A549 (cell line): ENCODE results near the gene SIRT1. TPM values are rescaled to one million over a fixed set of nuclear protein-coding genes. Genes with fewer than 3 reads are reported as not detected.

Source experiments
- ATAC-seq, 2 experiments: fragments of 200-7000 bp in 1 of 2; fragments of >200 bp in 1 of 2; cut with Nextera tagmentation in 1 of 2; cut with Tn5 transposase in 1 of 2; 3 replicates each; pipeline versions ENCODE4 v1.8.0 to v1.9.1; 2018 to 2020; ENCODE audit warnings: mild to moderate bottlenecking in 1 of 2, moderate library complexity in 1 of 2
- CTCF ChIA-PET: fragments of 300-600 bp; sonication (Branson Sonifier 250); formaldehyde crosslinking; extraction: SDS; loops from one replicate; lab custom pipeline; 2021; ENCODE audit warnings: antibody characterized with exemption, inconsistent platforms; lab: Yijun Ruan, JAX
- POLR2A ChIA-PET: fragments of 350-600 bp; formaldehyde crosslinking; extraction: SDS; loops from one replicate; lab custom pipeline; 2021; ENCODE audit warnings: antibody characterized with exemption, inconsistent platforms; lab: Yijun Ruan, JAX
- DNase-seq, 2 experiments: peaks; one replicate each; pipeline versions ENCODE4 v3.0.0 to v3.0.0-alpha.2; 2011 to 2016; ENCODE audit warnings: low read depth in 1 of 2, low spot score in 1 of 2
- FAIRE-seq: peaks from 2 replicates; lab custom pipeline; 2011; peaks lifted over from hg19 to GRCh38; lab: Jason Lieb, UNC
- H3K27ac ChIP-seq, 2 experiments: fragments of >200 bp; sonication (Bioruptor Twin); formaldehyde crosslinking; 3 replicates each; pipeline ENCODE4 v1.5.1; 2016 to 2017
- H3K4me1 ChIP-seq: fragments of >200 bp; sonication (Bioruptor Twin); formaldehyde crosslinking; 3 replicates; pipeline ENCODE4 v1.6.1; 2016
- H3K4me2 ChIP-seq: fragments of >200 bp; sonication (Bioruptor Twin); formaldehyde crosslinking; 3 replicates; pipeline ENCODE4 v1.6.1; 2016
- H3K4me3 ChIP-seq: fragments of >200 bp; sonication (Bioruptor Twin); formaldehyde crosslinking; 3 replicates; pipeline ENCODE4 v1.5.1; 2016
- H3K9me3 ChIP-seq: fragments of >200 bp; sonication (Bioruptor Twin); formaldehyde crosslinking; 3 replicates; pipeline ENCODE4 v1.6.1; 2016
- CHD2 ChIP-seq: fragments of 150-350 bp; IDR thresholded peaks from 2 replicates; pipeline ENCODE4 v1.6.1; 2014; ENCODE audit warnings: low read length; ENCODE audit not compliant: partially characterized antibody
- EHMT2 ChIP-seq: fragments of 200-600 bp; sonication (generic); IDR thresholded peaks from 2 replicates; pipeline ENCODE4 v1.6.1; 2016; ENCODE audit warnings: antibody characterized with exemption, low read depth, mild to moderate bottlenecking, moderate library complexity
- EP300 ChIP-seq, 2 experiments: fragments of >200 bp; sonication (Bioruptor Twin); formaldehyde crosslinking; IDR thresholded peaks; 2 replicates in 1 of 2; 3 replicates in 1 of 2; pipeline ENCODE4 v1.6.1; 2016 to 2017
- FOSB ChIP-seq: fragments of 250-450 bp; sonication (Bioruptor Pico); IDR thresholded peaks from 2 replicates; pipeline ENCODE4 v1.5.0; 2020; ENCODE audit warnings: mild to moderate bottlenecking, moderate library complexity
- HOXA7 ChIP-seq: fragments of 250-450 bp; sonication (Bioruptor Pico); IDR thresholded peaks from 2 replicates; pipeline ENCODE4 v1.5.0; 2020; ENCODE audit warnings: mild to moderate bottlenecking, moderate library complexity
- HOXB13 ChIP-seq: fragments of 250-450 bp; sonication (Bioruptor Pico); IDR thresholded peaks from 2 replicates; pipeline ENCODE4 v1.5.0; 2020; ENCODE audit warnings: low read depth, mild to moderate bottlenecking, moderate library complexity
- HOXB5 ChIP-seq: fragments of 250-450 bp; sonication (Bioruptor Pico); IDR thresholded peaks from 2 replicates; pipeline ENCODE4 v1.5.0; 2020; ENCODE audit warnings: mild to moderate bottlenecking, moderate library complexity
- JUN ChIP-seq, 2 experiments: fragments of >200 bp; sonication (Bioruptor Twin); formaldehyde crosslinking; IDR thresholded peaks; 2 replicates in 1 of 2; 3 replicates in 1 of 2; pipeline ENCODE4 v1.6.1; 2016 to 2017
- MAFK ChIP-seq: fragments of 450-650 bp; IDR thresholded peaks from 2 replicates; pipeline ENCODE4 v1.6.1; 2014; ENCODE audit not compliant: partially characterized antibody
- RAD21 ChIP-seq, 2 experiments: fragments of >200 bp in 1 of 2; sonication (Bioruptor Twin) in 1 of 2; formaldehyde crosslinking in 1 of 2; IDR thresholded peaks in 1 of 2; conservative IDR thresholded peaks in 1 of 2; 2 replicates in 1 of 2; 3 replicates in 1 of 2; pipeline ENCODE4 v1.6.1; 2012 to 2018; ENCODE audit warnings: inconsistent platforms in 1 of 2
- RCOR1 ChIP-seq: fragments of 150-350 bp; IDR thresholded peaks from 2 replicates; pipeline ENCODE4 v1.6.1; 2014; ENCODE audit warnings: antibody characterized with exemption, low read length, low read depth
- SMC3 ChIP-seq: fragments of >200 bp; sonication (Bioruptor Twin); formaldehyde crosslinking; IDR thresholded peaks from 3 replicates; pipeline ENCODE4 v1.6.1; 2018; ENCODE audit warnings: inconsistent platforms
- SREBF2 ChIP-seq: fragments of 450-650 bp; IDR thresholded peaks from 2 replicates; pipeline ENCODE4 v1.6.1; 2014; ENCODE audit warnings: mild to moderate bottlenecking, moderate library complexity
- TFCP2L1 ChIP-seq: fragments of 250-450 bp; sonication (Bioruptor Pico); IDR thresholded peaks from 2 replicates; pipeline ENCODE4 v1.5.0; 2021; ENCODE audit warnings: mild to moderate bottlenecking
- ZC3H11A ChIP-seq: fragments of 450-650 bp; IDR thresholded peaks from 2 replicates; pipeline ENCODE4 v1.6.1; 2014; ENCODE audit warnings: antibody characterized with exemption, mild to moderate bottlenecking
- ZFP36 ChIP-seq: fragments of 450-650 bp; IDR thresholded peaks from 2 replicates; pipeline ENCODE4 v1.6.1; 2014; ENCODE audit warnings: borderline replicate concordance; ENCODE audit not compliant: partially characterized antibody
- ZNF302 ChIP-seq: fragments of 250-450 bp; sonication (Bioruptor Pico); IDR thresholded peaks from 2 replicates; pipeline ENCODE4 v1.9.0; 2021; ENCODE audit warnings: inconsistent platforms, mild to moderate bottlenecking, moderate library complexity
- ZSCAN20 ChIP-seq: fragments of 250-450 bp; sonication (Bioruptor Pico); IDR thresholded peaks from 2 replicates; pipeline ENCODE4 v1.8.0; 2022; ENCODE audit warnings: mild to moderate bottlenecking, moderate library complexity
- WGBS: methylation state at CpG from one replicate; pipeline ENCODE4 v1.1.6; 2017; ENCODE audit errors: missing lambda C conversion rate; 5-methylcytosine and 5-hydroxymethylcytosine counted together
- polyA plus RNA-seq, 4 experiments: library from polyadenylated mRNA; depleted of rRNA in 3 of 4; stranded (reverse); fragments of >200 nt; fragmentation: RNase III in 1 of 4; extraction: RNeasy Plus Mini Kit Qiagen cat#74134 plus additional on column Dnase treatment in 1 of 4; gene quantifications; 2 replicates in 3 of 4; 3 replicates in 1 of 4; pipeline ENCODE4 v1.2.3, GENCODE V29; 2011 to 2017
- TF ChIP-seq, protein P1 (sequence below): IDR thresholded peaks from 2 replicates; pipeline ENCODE4 v1.6.1; 2012; ENCODE audit warnings: low read depth, borderline replicate concordance
- TF ChIP-seq, protein P2 (sequence below): fragments of >200 bp; sonication (Bioruptor Twin); formaldehyde crosslinking; IDR thresholded peaks from 3 replicates; pipeline ENCODE4 v1.6.1; 2016
- TF ChIP-seq, protein P3 (sequence below): IDR thresholded peaks from 2 replicates; pipeline ENCODE4 v1.6.1; 2012
- TF ChIP-seq, protein P4 (sequence below): fragments of 250-450 bp; sonication (Bioruptor Pico); IDR thresholded peaks from 2 replicates; pipeline ENCODE4 v1.5.0; 2020; ENCODE audit warnings: low read depth, mild to moderate bottlenecking, moderate library complexity

Gene SIRT1
- polyA plus RNA-seq, 2 of the 4 experiments (the other 2 are of a cell fraction), result 16.2 to 34.8 TPM

DNA sequence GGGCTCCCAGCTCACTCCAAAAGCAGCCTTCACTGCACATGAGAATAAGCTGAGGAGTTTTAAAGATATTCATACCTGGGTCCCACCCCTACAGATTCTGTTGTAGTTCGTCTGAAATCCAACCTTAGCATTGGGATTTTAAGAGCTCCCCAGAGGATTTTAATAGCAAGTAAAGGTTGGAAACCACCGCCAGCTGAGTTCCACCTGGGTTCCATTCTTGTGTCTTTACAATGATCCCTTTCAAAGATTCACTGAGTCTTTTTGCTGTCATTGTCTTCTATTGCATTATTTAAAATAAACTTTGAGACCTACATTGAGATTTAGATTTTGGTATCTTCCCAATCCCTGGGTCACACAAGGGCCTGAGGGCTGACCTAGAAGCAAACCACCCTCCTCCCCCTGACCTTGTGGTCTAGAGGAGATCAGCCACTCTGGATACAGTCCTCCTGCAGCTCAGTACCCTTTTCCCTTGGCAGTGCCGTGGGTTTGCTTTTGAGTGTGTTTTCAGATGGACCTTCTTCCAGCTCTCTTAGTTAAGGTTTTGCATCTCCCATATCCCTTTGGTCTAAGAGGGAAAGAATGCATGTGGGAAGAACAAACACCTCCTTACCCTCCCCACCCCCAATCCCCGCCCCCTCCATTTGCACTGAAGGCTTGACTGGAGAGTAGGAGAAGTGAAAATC lies 22.6 kb upstream of the SIRT1 start:
- no peak for DNase-seq
- Histone ChIP-seq H3K27ac (no peak overlapping the region), H3K4me3 (no peak overlapping the region), H3K4me1 (peaks cover 6% of the 10 kb centered on the region; the same call in 1 of the 3 replicates), H3K4me2 (no peak overlapping the region), H3K9me3 (no peaks in the 10 kb centered on the region)
- 90% methylated on average over 3 of the region's 4 CpGs for WGBS
- TF ChIP-seq RCOR1 (no peak), RAD21 (conservative IDR thresholded peaks at IDR 0.05 in 1 of 2, IDR thresholded peaks at IDR 0.05 in 1 of 2) (no peak)
- ChIA-PET CTCF (interaction anchor here (0.6 to 1.3 kb wide), 3 partner anchors 9 to 73 kb away, joined by 3 read pairs; no protein-coding TSS in a partner anchor), POLR2A (no interaction called here)
- ATAC-seq, result no peak; a peak in 1 of 6 replicates
- FAIRE-seq, result no peak

DNA sequence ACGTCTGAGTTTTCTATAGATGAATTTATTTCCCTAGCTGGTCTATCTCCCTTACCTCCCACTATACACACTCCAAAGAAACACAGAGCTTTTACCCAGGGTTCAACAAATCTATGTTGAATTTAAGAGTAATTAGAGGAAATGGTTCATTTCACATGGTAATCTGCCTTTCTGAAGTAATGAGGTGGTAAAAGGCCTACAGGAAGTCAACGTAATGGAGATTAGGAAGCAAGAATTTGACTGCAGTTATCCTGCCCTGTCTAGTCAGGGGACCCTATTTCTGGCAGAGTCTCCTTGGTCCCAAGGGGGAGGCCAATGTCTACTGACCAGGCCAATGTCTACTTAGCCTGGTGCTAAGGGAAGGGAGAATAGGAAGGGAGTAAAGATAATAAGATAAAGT lies 21.4 kb upstream of the SIRT1 start:
- TF ChIP-seq ZC3H11A (no peak), EHMT2 (no peak), ZSCAN20 (CRISPR knock-in tag) (no peak), SMC3 (no peak), CHD2 (no peak), EP300 (IDR thresholded peaks at IDR 0.05) (no peak), HOXA7 (no peak), ZFP36 (no peak), SREBF2 (no peak), TFCP2L1 (CRISPR knock-in tag) (no peak), FOSB (CRISPR knock-in tag) (no peak)
- TF ChIP-seq, protein P1, sequence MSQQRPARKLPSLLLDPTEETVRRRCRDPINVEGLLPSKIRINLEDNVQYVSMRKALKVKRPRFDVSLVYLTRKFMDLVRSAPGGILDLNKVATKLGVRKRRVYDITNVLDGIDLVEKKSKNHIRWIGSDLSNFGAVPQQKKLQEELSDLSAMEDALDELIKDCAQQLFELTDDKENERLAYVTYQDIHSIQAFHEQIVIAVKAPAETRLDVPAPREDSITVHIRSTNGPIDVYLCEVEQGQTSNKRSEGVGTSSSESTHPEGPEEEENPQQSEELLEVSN, result no peak
- TF ChIP-seq, protein P2, sequence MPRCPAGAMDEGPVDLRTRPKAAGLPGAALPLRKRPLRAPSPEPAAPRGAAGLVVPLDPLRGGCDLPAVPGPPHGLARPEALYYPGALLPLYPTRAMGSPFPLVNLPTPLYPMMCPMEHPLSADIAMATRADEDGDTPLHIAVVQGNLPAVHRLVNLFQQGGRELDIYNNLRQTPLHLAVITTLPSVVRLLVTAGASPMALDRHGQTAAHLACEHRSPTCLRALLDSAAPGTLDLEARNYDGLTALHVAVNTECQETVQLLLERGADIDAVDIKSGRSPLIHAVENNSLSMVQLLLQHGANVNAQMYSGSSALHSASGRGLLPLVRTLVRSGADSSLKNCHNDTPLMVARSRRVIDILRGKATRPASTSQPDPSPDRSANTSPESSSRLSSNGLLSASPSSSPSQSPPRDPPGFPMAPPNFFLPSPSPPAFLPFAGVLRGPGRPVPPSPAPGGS, result no peak
- TF ChIP-seq, protein P3, sequence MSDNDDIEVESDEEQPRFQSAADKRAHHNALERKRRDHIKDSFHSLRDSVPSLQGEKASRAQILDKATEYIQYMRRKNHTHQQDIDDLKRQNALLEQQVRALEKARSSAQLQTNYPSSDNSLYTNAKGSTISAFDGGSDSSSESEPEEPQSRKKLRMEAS, result no peak
- TF ChIP-seq, protein P4, sequence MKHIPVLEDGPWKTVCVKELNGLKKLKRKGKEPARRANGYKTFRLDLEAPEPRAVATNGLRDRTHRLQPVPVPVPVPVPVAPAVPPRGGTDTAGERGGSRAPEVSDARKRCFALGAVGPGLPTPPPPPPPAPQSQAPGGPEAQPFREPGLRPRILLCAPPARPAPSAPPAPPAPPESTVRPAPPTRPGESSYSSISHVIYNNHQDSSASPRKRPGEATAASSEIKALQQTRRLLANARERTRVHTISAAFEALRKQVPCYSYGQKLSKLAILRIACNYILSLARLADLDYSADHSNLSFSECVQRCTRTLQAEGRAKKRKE, result no peak
- DNase-seq (no peak), ATAC-seq (no peak), FAIRE-seq (no peak)
- no peak overlapping the region for H3K27ac ChIP-seq
- CTCF ChIA-PET, result interaction anchor here (1.0 kb wide), 1 partner anchor 9 kb away, joined by 5 read pairs; no protein-coding TSS in a partner anchor
- WGBS, result 93% methylated on average over 2 of the region's 2 CpGs
- H3K4me3 ChIP-seq, result no peak overlapping the region
- POLR2A ChIA-PET, result no interaction called here
- no peak overlapping the region for H3K4me2 ChIP-seq
- peaks cover 6% of the 10 kb centered on the region; the same call in 1 of the 3 replicates for H3K4me1 ChIP-seq
- no peaks in the 10 kb centered on the region for H3K9me3 ChIP-seq

DNA sequence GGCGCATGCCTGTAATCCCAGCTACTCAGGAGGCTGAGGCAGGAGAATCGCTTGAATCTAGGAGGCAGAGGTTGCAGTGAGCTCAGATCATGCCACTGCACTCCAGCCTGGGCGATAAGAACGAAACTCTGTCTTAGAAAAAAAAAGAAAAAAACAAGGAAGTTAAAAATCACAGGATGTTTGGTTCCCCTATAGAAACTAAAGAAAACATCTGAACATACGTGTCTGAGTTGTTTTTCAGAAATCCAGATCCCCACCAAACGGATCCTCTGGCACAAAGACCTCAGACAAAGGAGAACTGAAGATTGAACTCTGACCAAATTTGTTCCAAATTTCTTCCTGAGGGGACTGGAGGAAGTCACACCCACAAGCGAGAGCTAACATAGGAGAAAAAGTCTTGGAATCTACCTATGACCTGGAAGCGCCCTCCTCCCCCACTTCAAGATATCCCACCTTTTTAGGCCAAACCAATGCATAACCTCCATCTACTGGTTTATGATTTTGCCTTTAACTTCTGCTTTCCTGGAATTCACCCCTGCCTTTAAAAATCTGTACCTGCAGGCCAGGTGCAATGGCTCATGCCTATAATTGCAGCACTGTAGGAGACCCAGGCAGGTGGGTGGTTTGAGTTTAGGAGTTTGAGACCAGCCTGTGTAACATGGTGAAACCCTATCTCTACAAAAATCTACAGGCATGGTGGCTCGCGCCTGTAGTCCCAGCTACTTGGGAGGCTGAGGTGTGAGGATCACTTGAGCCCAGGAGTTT lies 19.7 kb upstream of the SIRT1 start:
- no peak for FAIRE-seq
- TF ChIP-seq MAFK, result no peak
- no peak for TF ChIP-seq HOXB5 (CRISPR knock-in tag)
- TF ChIP-seq JUN (IDR thresholded peaks at IDR 0.05), result no peak
- TF ChIP-seq HOXB13, result no peak
- TF ChIP-seq ZNF302 (CRISPR knock-in tag), result no peak
- TF ChIP-seq, all 56 proteins: peak for 0
- peaks cover 6% of the 10 kb centered on the region; the same call in 1 of the 3 replicates for H3K4me1 ChIP-seq
- no peaks in the 10 kb centered on the region for H3K9me3 ChIP-seq
- 93% methylated on average over 10 of the region's 10 CpGs for WGBS
- ChIA-PET POLR2A (no interaction called here), CTCF (interaction anchor here (0.7 to 7.2 kb wide), 5 partner anchors 9 to 627 kb away, joined by 3 to 46 read pairs (median 6); no protein-coding TSS in a partner anchor)
- no peak overlapping the region for H3K4me2 ChIP-seq
- DNase-seq, result no peak
- no peak overlapping the region for H3K4me3 ChIP-seq
- no peak overlapping the region for H3K27ac ChIP-seq
- ATAC-seq, result no peak
